Fibroblast of mammary gland (primary cell): ENCODE measurements around the gene ZHX3.

Experiments
- DNase-seq: peaks from one replicate; pipeline ENCODE4 v3.0.0-alpha.2; 2010; ENCODE audit warnings: low read depth
- H3K4me3 ChIP-seq: 2 replicates; pipeline ENCODE4 v1.5.1; 2011; ENCODE audit warnings: low read depth, mild to moderate bottlenecking, low read length, moderate library complexity; ENCODE audit not compliant: control insufficient read depth
- TF ChIP-seq, protein P1 (sequence below): conservative IDR thresholded peaks from 2 replicates; pipeline ENCODE4 v1.5.1; 2011; ENCODE audit warnings: low read depth, low read length, inconsistent platforms; ENCODE audit not compliant: control insufficient read depth, insufficient read depth

The ZHX3 gene

DNA sequence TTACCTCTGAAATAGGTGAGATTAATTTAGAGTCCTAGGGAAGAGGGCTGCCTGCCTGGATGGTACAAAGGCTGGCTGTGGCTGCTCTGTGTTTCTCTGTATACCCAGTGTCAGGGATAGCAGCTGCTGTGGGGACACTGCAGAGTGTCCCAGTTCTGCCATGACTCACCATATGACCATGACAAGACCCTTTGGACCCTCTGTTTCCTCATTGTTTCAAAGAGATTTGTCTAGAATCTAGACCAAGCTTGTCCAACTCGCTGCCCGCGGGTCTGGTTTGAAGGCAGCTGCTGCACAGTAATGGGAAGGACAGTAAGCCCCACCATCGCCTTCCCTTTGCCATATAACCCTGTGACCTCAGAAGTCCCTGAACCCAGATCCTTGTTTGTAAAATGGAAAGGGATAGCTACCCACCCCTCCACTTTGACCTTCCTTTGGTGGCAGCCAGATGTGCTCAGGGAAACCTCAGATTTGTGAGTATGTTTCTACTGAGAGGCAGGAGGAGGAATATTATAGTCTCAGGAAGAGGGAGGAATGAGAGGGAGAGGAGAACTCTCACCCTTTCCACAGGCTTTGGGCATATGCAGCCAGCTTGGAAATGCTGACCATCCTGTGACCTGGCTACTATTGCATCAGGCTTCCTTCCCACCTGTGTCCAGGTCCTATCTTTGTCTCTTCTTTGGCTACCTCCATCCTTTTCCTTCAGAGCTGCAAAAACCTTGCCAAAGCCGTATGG is 166.2 kb downstream of the ZHX3 start:
- no peak for DNase-seq
- no peak overlapping the region for H3K4me3 ChIP-seq
- TF ChIP-seq, protein P1, sequence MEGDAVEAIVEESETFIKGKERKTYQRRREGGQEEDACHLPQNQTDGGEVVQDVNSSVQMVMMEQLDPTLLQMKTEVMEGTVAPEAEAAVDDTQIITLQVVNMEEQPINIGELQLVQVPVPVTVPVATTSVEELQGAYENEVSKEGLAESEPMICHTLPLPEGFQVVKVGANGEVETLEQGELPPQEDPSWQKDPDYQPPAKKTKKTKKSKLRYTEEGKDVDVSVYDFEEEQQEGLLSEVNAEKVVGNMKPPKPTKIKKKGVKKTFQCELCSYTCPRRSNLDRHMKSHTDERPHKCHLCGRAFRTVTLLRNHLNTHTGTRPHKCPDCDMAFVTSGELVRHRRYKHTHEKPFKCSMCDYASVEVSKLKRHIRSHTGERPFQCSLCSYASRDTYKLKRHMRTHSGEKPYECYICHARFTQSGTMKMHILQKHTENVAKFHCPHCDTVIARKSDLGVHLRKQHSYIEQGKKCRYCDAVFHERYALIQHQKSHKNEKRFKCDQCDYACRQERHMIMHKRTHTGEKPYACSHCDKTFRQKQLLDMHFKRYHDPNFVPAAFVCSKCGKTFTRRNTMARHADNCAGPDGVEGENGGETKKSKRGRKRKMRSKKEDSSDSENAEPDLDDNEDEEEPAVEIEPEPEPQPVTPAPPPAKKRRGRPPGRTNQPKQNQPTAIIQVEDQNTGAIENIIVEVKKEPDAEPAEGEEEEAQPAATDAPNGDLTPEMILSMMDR = no peak

GRCh38 chr20:41150664-41151063 is 166.9 kb downstream of the ZHX3 start:
- peak; percentile 23 for DNase-seq
- TF ChIP-seq, protein P1 = no peak

DNA sequence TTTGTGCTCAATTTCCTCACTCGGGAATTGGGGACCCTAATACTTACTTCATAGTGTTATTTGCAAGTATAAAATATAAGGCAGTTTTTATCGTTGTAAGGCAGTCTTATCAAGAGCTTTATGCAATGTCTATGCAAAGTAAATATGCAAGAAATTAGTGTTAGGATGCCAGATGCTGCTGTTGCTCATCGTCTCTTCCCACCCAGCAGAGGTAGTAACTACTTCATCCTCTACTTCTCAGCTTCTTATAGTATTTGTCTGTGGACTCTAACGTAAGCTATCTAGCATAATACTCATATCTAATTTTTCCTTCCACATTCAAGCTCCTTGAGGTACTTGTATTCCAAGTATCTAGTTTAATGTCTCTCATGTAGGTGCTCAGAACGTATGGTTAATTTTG is 168.6 kb downstream of the ZHX3 start:
- TF ChIP-seq, protein P1 = no peak
- no peak for DNase-seq
- H3K4me3 ChIP-seq = no peak overlapping the region

More at GRCh38 chr20:41150664-41151063, 166.9 kb downstream of the ZHX3 start:
- H3K4me3 ChIP-seq = no peak overlapping the region

GRCh38 chr20:41147767-41148191 is 169.8 kb downstream of the ZHX3 start:
- H3K4me3 ChIP-seq = no peak overlapping the region
- DNase-seq = no peak
- TF ChIP-seq, protein P1 = no peak

GRCh38 chr20:41145821-41146620 is 171.5 kb downstream of the ZHX3 start:
- H3K4me3 ChIP-seq = no peak overlapping the region
- TF ChIP-seq, protein P1 = no peak
- DNase-seq = peak; percentile 25

DNA sequence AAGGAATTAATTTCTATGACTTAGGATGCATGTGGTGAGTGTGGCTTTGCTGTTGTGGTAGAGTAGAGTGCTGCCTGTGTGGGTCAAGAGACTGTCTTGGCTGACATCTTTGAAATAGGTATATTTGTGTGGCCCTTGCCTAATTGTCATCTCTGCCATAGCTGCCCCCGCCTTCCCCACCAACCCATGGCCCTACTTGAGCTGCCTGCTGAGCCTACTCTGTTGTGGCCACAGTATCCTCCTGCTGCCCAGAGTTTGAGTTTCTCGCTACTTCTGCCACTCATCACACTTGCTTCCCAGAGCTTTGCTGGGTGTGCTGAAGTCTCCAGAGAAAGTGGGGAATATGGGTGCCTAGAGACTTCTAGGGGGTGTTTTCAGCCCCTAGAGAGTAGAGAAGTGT is 172.2 kb downstream of the ZHX3 start:
- TF ChIP-seq, protein P1 = no peak
- no peak for DNase-seq
- H3K4me3 ChIP-seq = no peak overlapping the region
